ENCODE results near the gene HRK. TPM values are rescaled to one million over a fixed set of nuclear protein-coding genes. Genes with fewer than 3 reads are reported as not detected.
"Not testable (repeated sequence)": the region's sequence is repeated elsewhere in the genome, so short reads cannot be mapped to it uniquely, and the experiment has no call there.

Gene HRK
- total RNA-seq, 2 experiments from 2014 or later = not detected

GRCh38 chr12:116820064-116820656, 61.1 kb downstream of the HRK start:
- no peaks in the 10 kb centered on the region for H3K36me3 Mint-ChIP-seq
- no peak for DNase-seq
- H3K4me3 Mint-ChIP-seq = peak overlapping the region; percentile 7
- ChIA-PET CTCF (interaction anchor here (0.6 kb wide), 1 partner anchor 14 kb away, joined by 4 read pairs; no protein-coding TSS in a partner anchor), POLR2A (interaction anchor here (0.6 to 1.0 kb wide), 2 partner anchors 15 to 91 kb away, joined by 3 read pairs; partner anchors contain the start of gene FBXW8)
- H3K9me3 Mint-ChIP-seq = peaks cover 3% of the 10 kb centered on the region
- H3K27me3 Mint-ChIP-seq = no peaks in the 10 kb centered on the region
- intact Hi-C loops (cut with micrococcal nuclease) = no loop called here
- no peak overlapping the region for H3K27ac Mint-ChIP-seq
- peaks cover 15% of the 10 kb centered on the region for H3K4me1 Mint-ChIP-seq (ENCODE audit: low read depth)

GRCh38 chr12:116818948-116819832, 62.1 kb downstream of the HRK start:
- no peaks in the 10 kb centered on the region for H3K27me3 Mint-ChIP-seq
- intact Hi-C loops (cut with micrococcal nuclease) = loop anchor here (1.0 to 5.0 kb wide), 3 partner anchors 81 to 542 kb away; partner anchors contain the start of genes FBXO21, MED13L, RNFT2 and SPRING1
- H3K4me1 Mint-ChIP-seq (ENCODE audit: low read depth) = peaks cover 15% of the 10 kb centered on the region
- H3K27ac Mint-ChIP-seq = peak overlapping the region; percentile 85
- H3K4me3 Mint-ChIP-seq = peak overlapping the region; percentile 93
- no peaks in the 10 kb centered on the region for H3K9me3 Mint-ChIP-seq
- CTCF ChIA-PET = interaction anchor here (0.5 to 1.0 kb wide), 3 partner anchors 15 to 81 kb away, joined by 3 to 4 read pairs (median 4); partner anchors contain the start of genes RNFT2 and SPRING1
- no peaks in the 10 kb centered on the region for H3K36me3 Mint-ChIP-seq
- POLR2A ChIA-PET = interaction anchor here (0.6 to 1.0 kb wide), 2 partner anchors 14 to 92 kb away, joined by 3 read pairs; partner anchors contain the start of gene FBXW8
- peak; percentile 92 for DNase-seq

- peak; percentile 29 for DNase-seq
- intact Hi-C loops (cut with micrococcal nuclease) = loop anchor here (5.0 kb wide), 2 partner anchors 374 to 541 kb away; partner anchors contain the start of genes FBXO21 and MED13L
- Mint-ChIP-seq H3K4me1 (ENCODE audit: low read depth) (peaks cover 15% of the 10 kb centered on the region), H3K9me3 (no peaks in the 10 kb centered on the region), H3K27ac (peak overlapping the region; percentile 85), H3K36me3 (no peaks in the 10 kb centered on the region), H3K4me3 (peak overlapping the region; percentile 93), H3K27me3 (no peaks in the 10 kb centered on the region)
- ChIA-PET POLR2A (no interaction called here), CTCF (interaction anchor here (0.5 to 1.0 kb wide), 2 partner anchors 45 to 80 kb away, joined by 3 to 4 read pairs; partner anchors contain the start of genes RNFT2 and SPRING1)
Observed at GRCh38 chr12:116818341-116818856, 62.8 kb downstream of the HRK start.

GRCh38 chr12:116814766-116815165, 66.5 kb downstream of the HRK start:
- H3K9me3 Mint-ChIP-seq, POLR2A ChIA-PET, DNase-seq, H3K27ac Mint-ChIP-seq, H3K36me3 Mint-ChIP-seq, CTCF ChIA-PET, H3K4me3 Mint-ChIP-seq, H3K27me3 Mint-ChIP-seq: not testable (repeated sequence)
- intact Hi-C loops (cut with micrococcal nuclease) = loop anchor here (5.0 kb wide), 2 partner anchors 378 to 537 kb away; partner anchors contain the start of genes FBXO21 and MED13L
- H3K4me1 Mint-ChIP-seq (ENCODE audit: low read depth) = peaks cover 13% of the 10 kb centered on the region

GRCh38 chr12:116813271-116814041, 67.8 kb downstream of the HRK start:
- no peaks in the 10 kb centered on the region for H3K36me3 Mint-ChIP-seq
- intact Hi-C loops (cut with micrococcal nuclease) = no loop called here
- ChIA-PET CTCF (no interaction called here), POLR2A (no interaction called here)
- peaks cover 7% of the 10 kb centered on the region for H3K4me1 Mint-ChIP-seq (ENCODE audit: low read depth)
- H3K4me3 Mint-ChIP-seq = no peak overlapping the region
- no peaks in the 10 kb centered on the region for H3K27me3 Mint-ChIP-seq
- no peak for DNase-seq
- H3K27ac Mint-ChIP-seq = no peak overlapping the region
- H3K9me3 Mint-ChIP-seq = no peaks in the 10 kb centered on the region

- Mint-ChIP-seq H3K4me3 (no peak overlapping the region), H3K36me3 (no peaks in the 10 kb centered on the region), H3K27ac (no peak overlapping the region), H3K27me3 (no peaks in the 10 kb centered on the region), H3K4me1 (ENCODE audit: low read depth) (no peaks in the 10 kb centered on the region), H3K9me3 (no peaks in the 10 kb centered on the region)
- POLR2A ChIA-PET = no interaction called here
- CTCF ChIA-PET = no interaction called here
- DNase-seq = no peak
- intact Hi-C loops (cut with micrococcal nuclease) = no loop called here
Observed at GRCh38 chr12:116812238-116812637, 69.0 kb downstream of the HRK start.

GRCh38 chr12:116808113-116809105, 72.8 kb downstream of the HRK start:
- POLR2A ChIA-PET = no interaction called here
- intact Hi-C loops (cut with micrococcal nuclease) = no loop called here

GRCh38 chr12:116807546-116807945, 73.7 kb downstream of the HRK start:
- H3K4me1 Mint-ChIP-seq (ENCODE audit: low read depth) = no peaks in the 10 kb centered on the region
- H3K4me3 Mint-ChIP-seq = no peak overlapping the region
- DNase-seq = no peak
- ChIA-PET POLR2A (no interaction called here), CTCF (no interaction called here)
- H3K27ac Mint-ChIP-seq = no peak overlapping the region
- no peaks in the 10 kb centered on the region for H3K27me3 Mint-ChIP-seq
- H3K9me3 Mint-ChIP-seq = no peaks in the 10 kb centered on the region
- intact Hi-C loops (cut with micrococcal nuclease) = no loop called here
- H3K36me3 Mint-ChIP-seq = no peaks in the 10 kb centered on the region

More at GRCh38 chr12:116808113-116809105, 72.8 kb downstream of the HRK start:
- no peaks in the 10 kb centered on the region for H3K36me3 Mint-ChIP-seq
- H3K27ac Mint-ChIP-seq = no peak overlapping the region
- no peaks in the 10 kb centered on the region for H3K9me3 Mint-ChIP-seq
- DNase-seq = no peak
- H3K27me3 Mint-ChIP-seq = no peaks in the 10 kb centered on the region
- H3K4me1 Mint-ChIP-seq (ENCODE audit: low read depth) = no peaks in the 10 kb centered on the region
- CTCF ChIA-PET = no interaction called here
- no peak overlapping the region for H3K4me3 Mint-ChIP-seq

GRCh38 chr12:116806845-116807440, 74.3 kb downstream of the HRK start:
- Mint-ChIP-seq H3K4me3 (no peak overlapping the region), H3K9me3 (no peaks in the 10 kb centered on the region), H3K27ac (no peak overlapping the region), H3K27me3 (no peaks in the 10 kb centered on the region), H3K4me1 (ENCODE audit: low read depth) (no peaks in the 10 kb centered on the region), H3K36me3 (no peaks in the 10 kb centered on the region)
- DNase-seq = no peak
- intact Hi-C loops (cut with micrococcal nuclease) = no loop called here
- ChIA-PET POLR2A (interaction anchor here (0.7 kb wide), 1 partner anchor 183 kb away, joined by 3 read pairs; no protein-coding TSS in a partner anchor), CTCF (no interaction called here)

Measured in activated CD4-positive, alpha-beta memory T cell treated with anti-CD3 and anti-CD28 coated beads for 36 hours (primary cell).